Fibroblast of the conjunctiva (primary cell): ENCODE data around the gene RBM18.

Experiments used
- DNase-seq: peaks from one replicate; pipeline ENCODE4 v3.0.0-alpha.2; 2010; ENCODE audit warnings: low read depth

RBM18 gene

GRCh38 chr9:122258886-122259415 lies 5.7 kb downstream of the RBM18 start:
- DNase-seq, result no peak

DNA sequence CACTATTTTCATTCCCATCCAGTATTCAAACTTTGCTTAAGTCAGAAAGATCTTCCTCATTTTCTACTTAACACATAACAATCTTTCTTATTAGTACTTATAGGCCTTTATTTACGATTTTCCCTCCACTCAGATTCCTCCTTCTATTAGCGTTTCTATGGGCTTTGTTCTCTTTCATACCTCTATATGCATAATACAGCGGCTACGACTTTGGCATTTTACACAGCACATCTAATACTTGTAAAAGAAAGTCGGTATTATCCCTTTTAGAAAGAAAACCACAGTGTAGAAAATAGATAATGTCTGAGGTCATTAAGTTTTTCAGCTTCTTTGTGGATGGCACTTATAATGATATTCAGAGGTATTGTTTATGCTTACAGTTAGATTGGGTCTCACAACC lies 8.4 kb downstream of the RBM18 start:
- no peak for DNase-seq

DNA sequence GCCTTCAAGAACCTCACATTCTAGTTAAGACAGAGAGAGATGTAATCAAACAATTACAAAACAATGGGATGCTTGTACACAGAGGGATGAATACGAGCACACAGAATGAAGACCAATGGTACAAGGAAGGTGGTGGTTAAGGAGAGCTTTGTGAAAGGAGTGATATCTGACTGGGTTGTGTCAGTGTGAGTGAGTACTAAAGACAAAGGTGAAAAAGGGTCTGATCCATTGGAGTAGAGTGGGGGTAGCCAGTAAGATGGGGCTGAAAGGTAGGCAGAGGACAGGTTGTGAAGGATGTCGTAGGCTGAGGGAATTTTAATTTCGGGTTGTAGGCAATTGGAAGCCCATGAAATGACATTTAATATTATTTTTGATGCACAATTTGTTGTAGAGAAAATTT lies 9.9 kb downstream of the RBM18 start:
- DNase-seq, result no peak

GRCh38 chr9:122252796-122253195 lies 11.8 kb downstream of the RBM18 start:
- DNase-seq, result no peak

GRCh38 chr9:122251351-122251750 lies 13.3 kb downstream of the RBM18 start:
- no peak for DNase-seq

- DNase-seq, result no peak
These were observed 16.2 kb downstream of the RBM18 start for GRCh38 chr9:122248448-122248865.

- DNase-seq, result no peak
These were observed 18.0 kb downstream of the RBM18 start for GRCh38 chr9:122246666-122247065.

DNA sequence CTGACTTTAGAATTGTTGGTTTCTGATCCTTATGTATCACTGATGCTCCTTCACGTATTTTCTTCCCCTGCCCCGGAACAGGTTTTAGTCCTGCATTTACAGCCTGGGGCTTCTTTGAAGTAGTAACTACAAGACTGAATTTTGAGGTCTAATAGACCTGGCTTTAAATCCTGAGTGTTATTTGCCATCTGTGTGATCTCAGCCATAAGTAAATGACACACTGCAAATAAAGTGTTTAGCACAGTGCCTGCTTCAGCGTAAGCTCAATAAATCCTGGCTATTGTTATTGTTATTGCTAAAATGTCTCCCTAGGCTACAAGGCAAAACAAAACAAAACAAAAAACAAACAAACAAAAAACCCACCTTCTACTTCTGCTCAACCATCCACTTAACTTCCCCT lies 20.3 kb downstream of the RBM18 start:
- no peak for DNase-seq

DNA sequence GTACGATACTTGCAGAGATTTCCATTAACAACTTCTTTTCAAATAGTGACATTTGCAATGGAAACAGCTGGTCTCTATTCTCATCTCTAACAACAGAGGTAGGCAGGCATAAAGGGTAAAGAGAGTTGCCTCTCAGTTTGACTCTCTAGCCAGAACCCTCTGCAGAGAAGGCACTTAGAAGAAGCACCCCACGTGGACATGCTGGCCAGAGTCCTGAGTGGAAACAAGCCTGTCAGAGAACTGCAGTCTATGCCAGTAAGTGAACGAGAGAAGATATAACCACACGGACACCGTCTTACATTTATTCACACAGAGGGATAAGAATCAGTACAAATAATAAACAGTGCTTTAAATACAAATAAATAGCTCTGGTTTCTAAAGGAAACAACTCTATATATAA lies 24.9 kb downstream of the RBM18 start:
- DNase-seq, result no peak

DNA sequence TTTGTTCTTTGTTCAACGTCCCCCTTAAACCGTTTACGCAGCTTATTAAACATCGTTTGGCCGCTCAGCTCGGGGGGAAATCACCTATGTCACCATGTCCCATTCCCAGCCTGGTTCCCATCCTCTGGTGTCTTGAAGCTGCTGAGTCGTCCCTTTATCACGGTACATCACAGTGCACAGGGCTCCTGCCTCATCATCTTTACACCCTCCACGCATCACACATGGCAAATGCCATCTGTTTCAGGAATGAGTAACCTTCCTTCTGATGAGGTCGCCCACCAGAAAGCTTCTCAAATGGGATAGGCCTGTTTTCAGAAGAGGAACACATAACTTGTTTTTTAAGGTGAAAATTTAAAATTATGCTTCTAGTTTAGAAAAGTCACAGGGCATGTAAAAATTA lies 28.0 kb downstream of the RBM18 start:
- no peak for DNase-seq

DNA sequence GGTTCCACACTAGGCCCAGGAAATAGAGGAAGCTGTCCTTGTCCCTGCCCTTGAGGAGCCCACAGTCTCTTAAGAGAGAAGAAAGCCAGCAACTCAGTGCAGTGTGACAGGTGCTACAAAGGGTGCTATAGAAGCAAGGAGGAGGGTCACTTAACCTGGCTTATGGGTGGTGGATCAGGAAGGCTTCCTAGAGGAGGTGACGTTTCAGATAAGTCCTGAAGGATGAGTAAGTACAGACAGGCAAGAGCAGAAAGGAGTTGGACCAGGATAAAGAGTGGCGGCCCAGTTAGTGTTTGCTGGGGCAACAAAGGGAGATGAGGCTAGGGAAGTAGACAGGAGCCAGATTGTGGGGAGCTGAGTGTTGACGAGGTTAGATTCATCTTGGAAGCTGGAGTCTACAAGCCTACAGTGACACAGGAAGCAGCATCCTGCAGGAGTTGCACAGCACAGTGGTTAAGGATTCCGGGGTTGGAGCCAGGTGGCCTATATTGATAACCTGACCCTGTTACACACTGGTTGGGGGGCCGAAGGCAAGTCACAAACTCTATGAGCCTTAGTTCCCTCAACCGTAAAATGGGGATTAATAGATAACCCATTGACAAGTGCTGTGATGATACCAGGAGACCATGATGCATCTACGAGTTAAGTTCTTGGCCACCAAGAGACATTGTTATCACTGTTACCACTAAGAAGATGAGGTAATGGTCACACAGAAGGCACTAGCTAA lies 30.5 kb downstream of the RBM18 start:
- no peak for DNase-seq

GRCh38 chr9:122232796-122233306 lies 31.8 kb downstream of the RBM18 start:
- DNase-seq, result no peak

GRCh38 chr9:122229485-122229837 lies 35.2 kb downstream of the RBM18 start:
- no peak for DNase-seq

- DNase-seq, result no peak
These were observed 35.8 kb downstream of the RBM18 start, which contains the start of gene LHX6 for GRCh38 chr9:122228568-122229484. TSS of gene LHX6 (minus strand) at chr9:122228957. CDS start at chr9:122228740, 217 bp downstream.

DNA sequence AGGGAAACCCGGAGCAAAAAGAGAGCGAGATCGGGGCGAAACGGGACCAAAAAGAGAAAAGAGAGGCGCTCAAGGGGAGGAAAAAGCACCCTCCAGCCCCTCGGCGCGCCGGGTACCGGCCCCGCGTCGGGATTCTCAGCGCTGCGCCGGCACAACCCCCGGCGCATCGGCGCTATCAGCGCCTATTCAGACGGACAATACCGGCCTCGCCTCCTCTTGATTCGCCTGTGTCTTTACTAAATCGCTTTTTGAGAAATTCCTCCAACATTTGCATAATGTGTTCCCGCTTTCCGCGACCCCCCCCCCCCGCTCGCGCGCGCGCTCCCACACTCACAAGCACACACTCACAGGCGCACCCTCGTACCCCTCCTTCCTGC lies 36.5 kb downstream of the RBM18 start:
- no peak for DNase-seq

- DNase-seq, result no peak
These were observed 37.1 kb downstream of the RBM18 start for GRCh38 chr9:122227575-122227900.

DNA sequence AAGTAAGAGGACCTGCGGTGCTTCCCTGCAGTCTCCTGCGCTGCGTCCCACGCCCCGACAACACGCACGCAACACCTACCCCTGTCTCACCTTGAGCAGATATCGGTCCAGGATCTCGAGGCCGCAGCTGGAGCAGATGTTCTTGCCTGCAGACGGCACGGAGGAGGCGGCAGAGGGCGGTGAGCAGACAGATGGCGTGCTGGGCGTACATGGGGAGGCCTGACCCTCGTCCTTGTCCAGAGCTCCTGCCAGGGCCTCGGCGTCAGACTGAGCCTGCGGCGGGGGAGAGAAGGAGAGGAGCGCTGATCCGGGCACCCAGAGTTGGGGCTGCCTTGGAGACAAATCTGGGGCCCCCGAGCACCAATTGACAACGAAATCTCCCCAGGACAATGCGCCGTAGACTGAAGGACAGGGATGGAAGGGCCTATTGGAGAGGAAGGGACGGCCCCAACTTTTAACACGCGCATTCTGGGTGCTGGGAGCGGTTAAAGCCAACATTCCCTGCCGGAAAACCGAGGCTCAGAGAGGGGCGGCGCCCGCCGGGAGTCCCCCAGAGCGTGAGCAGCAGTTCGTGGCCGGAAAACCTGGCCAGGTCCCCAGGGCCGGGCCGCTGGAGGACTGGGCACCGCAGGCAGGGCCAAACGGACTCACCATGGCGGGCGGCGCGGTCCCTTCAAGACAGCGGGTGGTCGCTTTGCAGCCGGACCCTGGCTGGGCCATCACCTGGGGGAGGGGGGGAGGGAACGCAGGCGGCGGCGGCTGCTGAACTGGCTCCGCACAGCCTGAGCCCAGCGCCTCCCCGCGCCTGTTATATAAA lies 37.7 kb downstream of the RBM18 start:
- DNase-seq, result no peak

GRCh38 chr9:122226142-122226757 lies 38.4 kb downstream of the RBM18 start:
- DNase-seq, result no peak

GRCh38 chr9:122225312-122226141 lies 39.1 kb downstream of the RBM18 start:
- DNase-seq, result no peak

- no peak for DNase-seq
These were observed 41.2 kb downstream of the RBM18 start for GRCh38 chr9:122223435-122223834.

- no peak for DNase-seq
These were observed 41.8 kb downstream of the RBM18 start for GRCh38 chr9:122222791-122223190.
